Activated CD8-positive, alpha-beta memory T cell treated with anti-CD3 and anti-CD28 coated beads, Interleukin-2, amount 50 U/mL, for 4 hours (primary cell): Measurements from ENCODE around the gene GNB1L.
A peak's percentile ranks its signal among the peaks of the same experiment; 100 is the strongest.

Source experiments
- DNase-seq: peaks from one replicate; pipeline ENCODE4 v3.0.0-alpha.2; 2020

GNB1L gene

DNA sequence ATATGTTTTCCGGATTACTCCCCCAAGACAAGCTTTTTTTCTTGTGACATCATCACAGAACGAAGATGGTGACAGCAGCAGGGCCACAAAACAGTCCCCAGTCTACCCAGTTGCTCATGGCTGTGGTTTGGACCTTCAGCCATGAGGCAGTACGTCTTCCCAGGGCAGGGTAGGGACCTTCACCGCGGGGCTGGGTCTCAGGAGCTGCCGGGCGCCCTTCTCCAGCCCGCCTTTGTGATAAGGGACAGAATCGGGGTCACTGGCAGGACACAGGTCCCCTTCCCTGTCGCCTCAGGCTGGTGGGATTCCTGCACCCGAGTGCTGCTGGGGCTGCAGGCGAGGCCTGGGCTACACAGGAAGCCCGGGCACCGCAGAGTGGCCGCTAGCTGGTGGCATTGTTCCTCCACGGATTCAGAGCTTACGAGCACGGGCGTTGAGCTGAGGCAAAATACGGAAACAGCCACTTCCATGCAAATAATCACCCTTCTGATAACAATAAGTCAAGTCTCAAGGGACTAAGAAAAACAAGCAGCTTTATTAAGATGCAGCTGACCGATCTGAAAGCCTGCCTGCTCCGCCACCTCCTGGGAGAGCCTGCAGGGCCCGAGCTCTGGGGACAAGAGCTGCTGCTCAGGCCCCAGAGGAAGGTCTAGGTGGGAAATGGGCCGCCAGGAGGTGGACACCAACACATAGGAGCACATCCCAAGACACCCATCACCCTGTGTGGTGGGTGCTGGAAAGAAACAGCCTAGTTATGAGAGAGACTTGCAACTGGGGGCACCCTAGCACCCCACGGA lies 81.8 kb downstream of the GNB1L start:
- no peak for DNase-seq

DNA sequence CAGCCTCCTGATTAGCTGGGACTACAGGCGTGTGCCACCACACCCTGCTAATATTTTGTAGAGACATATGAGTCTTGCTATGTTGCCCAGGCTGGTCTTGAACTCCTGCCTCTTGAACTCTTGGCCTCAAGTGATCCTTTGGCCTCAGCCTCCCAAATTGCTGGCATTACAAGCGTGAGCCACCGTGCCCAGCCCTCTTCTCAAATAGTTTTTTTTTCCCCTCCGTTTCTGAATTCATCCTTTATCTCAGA lies 82.3 kb downstream of the GNB1L start:
- no peak for DNase-seq

DNA sequence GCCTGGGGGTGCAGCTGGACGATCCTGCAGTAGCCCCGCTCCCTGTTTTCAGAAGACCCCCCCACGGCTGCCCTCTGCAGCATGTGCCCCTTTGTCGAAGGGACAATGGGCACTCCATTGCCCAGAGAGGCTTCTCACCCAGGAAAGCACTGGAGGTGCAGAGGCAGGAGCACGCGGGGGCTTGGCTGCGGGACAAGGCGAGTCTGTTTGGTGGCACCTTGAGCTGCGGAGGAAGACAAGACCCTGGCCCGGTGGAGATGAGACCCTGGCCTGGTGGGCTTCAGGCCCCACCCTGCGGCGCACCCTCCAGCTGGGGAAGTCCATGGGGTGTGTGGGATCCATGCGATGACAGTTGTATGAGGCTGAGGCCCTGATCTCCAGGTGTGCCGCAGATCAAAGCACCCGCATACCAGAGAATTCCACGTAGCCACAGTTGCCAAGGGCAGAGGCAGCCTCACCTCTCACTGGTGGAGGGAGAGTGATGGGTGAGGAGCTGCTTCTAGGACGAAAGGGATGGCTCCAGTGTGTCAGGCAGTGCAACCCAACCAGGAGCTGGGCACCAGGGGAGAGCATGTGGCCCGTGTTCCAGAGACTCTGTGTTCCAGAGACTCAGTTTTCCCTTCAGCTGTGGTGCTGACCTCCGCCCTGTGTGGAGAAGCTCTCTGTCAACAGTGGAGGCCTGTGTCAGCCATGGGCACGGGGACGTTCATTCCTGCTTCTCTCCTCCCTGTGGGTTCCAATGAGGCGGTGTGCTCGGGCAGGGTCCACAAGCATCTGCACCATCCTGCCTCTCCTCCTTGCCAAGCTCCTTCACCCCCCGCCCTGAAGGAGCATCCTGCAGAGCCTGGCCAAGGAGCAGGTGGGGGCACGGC lies 84.1 kb downstream of the GNB1L start:
- DNase-seq = no peak

DNA sequence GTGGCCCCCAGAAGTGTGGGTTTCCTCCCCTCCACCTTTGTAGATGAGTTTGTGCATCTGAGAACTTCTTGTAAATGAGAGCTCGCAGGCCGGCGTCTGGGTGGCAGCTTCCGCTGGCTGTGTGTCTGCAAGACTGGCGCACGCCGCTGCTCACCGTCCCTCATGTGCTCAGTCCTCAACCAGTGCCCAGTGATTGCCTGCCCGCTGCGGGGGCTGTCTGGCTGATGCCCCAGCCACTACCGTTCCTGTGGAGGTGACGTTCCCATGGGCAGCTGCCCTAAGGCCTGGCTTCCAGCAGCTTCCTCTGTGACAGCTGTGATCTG lies 85.3 kb downstream of the GNB1L start:
- no peak for DNase-seq

DNA sequence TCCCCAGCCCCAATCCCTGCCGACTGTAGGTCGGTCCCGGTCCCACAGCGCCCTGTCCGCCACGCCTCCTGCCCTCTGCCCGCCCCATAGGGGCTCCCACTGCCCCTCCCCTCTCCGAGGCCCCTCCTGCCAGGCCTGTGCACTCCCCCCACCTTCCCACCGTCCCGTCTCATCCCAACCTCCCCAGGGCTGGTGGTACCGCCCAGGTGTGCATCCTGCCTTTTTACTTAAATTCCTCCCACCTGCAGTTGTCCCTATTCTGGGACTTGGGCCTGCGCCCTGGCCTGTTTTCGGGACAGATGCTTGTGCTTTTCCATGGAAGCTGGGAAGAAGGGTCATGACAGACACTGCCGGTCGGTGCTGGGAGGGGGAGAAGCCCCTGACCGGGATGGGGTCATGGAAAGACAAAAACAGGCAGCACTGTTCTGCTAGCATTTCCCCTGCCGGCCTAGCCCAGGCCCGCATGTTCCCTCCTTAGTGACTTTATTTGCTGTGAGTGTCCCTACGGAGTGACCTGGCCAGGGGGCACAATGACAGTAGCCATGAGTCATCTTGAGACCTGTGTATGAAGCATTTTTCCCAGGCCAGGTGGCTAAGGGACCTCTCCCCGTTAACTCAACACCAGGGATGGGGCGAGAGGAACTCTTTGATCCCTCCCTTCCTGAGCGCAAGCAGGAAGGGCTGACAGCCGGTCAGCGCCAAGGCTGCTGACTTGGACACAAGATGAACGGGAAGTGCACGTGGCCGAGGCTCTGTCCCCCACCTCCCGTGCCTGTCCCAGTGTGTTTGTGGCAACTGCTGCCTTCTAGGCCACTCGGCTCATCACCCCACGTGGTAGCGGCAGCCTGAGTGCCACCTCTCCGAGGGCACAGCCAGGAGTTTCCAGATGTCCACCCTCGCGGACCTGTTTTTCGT lies 87.0 kb downstream of the GNB1L start:
- DNase-seq = no peak

DNA sequence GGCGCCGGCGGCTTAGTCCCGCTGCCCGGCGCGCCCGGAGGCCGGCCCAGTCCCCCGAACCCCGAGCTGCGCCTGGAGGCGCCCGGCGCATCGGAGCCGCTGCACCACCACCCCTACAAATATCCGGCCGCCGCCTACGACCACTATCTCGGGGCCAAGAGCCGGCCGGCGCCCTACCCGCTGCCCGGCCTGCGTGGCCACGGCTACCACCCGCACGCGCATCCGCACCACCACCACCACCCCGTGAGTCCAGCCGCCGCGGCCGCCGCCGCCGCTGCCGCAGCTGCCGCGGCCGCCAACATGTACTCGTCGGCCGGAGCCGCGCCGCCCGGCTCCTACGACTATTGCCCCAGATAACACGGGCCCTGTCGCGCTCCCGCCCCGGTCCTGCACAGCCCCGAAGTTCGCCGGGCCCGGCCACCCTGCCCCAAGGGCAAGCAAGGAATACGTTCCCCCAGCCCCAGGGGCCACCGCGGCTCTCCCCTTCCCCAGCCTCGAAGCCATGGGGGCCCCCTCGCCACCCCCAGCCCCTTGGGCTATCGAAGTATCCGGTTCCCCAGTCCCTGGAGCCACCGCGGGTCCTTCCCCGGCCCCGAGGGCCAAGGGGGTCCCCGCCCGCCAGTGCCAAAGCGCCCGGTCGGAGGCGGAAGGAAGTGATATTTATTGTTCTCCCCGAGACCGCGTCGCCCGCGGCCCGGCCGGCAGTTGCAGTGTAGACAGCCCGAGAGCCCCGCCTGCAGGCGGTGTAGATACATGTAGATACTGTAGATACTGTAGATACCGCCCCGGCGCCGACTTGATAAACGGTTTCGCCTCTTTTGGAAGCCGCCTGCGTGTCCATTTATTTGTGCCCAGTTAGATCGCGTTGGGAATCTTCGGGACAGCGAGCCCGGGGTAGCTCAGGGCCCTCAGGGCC lies 87.9 kb downstream of the GNB1L start:
- peak; percentile 46 for DNase-seq

DNA sequence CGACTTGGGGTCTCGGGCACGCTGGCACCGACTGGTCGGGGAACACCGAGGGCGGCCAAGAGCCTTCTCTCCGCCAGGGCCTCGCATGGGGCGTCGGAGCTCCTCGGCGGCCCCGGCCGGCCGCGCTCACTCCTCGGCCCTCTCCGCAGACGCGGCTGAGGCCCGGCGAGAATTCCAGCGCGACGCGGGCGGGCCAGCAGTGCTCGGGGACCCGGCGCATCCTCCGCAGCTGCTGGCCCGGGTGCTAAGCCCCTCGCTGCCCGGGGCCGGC lies 88.5 kb downstream of the GNB1L start:
- DNase-seq = no peak

DNA sequence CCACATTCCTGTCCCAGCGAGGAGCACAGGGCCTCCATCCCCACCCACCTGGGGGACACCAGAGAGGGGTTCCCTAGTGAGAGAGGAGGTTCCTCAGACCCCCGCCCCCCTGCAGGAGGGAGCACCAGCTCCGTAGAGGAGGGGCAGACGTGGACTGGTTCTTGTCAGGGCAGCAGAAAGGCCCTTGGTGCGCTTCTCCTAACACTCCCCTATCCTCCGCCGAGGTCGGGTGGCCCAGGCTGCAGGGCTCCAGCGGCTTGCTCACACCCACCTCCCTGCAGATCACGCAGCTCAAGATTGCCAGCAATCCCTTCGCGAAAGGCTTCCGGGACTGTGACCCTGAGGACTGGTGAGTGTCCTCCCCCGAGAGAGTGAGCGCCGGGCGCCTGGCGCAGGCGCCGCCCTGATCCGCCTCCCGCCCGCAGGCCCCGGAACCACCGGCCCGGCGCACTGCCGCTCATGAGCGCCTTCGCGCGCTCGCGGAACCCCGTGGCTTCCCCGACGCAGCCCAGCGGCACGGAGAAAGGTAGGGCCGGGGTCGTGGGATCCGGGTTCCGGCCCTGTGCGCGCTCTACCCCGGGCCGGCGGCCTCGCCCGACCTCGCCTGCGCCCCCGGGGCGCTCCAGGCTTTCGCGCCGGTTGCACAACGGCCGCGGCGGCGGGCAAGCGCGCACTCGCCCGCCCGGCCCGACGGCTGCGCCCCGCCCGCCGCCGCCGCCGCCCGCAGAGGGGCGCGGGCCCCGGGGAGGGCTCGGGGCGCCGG lies 89.0 kb downstream of the GNB1L start:
- no peak for DNase-seq

DNA sequence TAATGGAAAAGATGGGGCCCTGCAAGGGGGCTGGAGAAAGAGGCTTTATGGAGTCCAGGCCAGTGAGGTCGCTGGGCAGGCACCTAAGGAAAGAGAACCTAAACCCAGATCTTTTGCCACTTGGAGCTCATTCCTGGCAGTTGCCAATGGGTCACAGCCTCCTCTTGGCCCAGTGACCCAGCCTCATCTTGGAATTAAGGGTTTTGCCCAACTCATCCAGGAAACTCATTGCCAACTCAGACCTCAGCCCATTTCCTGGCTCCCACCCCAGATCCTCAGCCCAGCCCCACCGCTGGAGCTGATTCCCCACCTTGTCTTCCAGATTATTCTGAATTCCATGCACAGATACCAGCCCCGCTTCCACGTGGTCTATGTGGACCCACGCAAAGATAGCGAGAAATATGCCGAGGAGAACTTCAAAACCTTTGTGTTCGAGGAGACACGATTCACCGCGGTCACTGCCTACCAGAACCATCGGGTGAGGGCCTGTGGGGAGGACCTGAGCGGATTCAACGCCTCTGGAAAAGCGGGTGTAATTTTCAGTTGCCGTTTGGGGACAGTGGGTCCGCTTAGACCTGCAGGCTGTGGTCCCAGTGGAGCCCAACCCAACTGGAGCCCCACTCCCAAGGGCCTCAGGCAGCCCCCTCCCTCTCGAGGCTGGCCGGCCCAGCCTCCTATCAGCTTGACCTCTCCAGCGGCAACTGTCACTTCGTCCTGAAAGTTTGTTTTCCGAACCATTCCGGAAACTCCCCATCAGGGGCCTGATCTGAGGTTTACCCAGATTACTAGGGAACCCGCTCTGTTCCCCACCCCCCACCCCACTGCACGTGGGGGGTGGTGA lies 89.8 kb downstream of the GNB1L start:
- no peak for DNase-seq

DNA sequence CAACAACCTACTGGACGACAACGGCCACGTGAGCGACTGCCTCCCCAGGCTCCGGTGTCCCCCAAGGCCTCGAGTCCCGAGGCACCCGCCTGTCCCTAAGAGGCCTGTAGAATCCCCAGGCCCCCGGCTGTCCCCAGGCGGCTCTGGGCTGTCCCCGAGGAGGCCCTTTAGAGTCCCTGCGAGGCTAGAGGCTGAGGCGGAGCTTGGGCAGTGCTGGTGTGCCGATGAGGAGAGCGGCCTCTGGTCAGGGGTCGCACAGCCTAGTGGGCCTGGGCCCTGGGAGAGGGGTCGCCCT lies 90.4 kb downstream of the GNB1L start:
- no peak for DNase-seq

DNA sequence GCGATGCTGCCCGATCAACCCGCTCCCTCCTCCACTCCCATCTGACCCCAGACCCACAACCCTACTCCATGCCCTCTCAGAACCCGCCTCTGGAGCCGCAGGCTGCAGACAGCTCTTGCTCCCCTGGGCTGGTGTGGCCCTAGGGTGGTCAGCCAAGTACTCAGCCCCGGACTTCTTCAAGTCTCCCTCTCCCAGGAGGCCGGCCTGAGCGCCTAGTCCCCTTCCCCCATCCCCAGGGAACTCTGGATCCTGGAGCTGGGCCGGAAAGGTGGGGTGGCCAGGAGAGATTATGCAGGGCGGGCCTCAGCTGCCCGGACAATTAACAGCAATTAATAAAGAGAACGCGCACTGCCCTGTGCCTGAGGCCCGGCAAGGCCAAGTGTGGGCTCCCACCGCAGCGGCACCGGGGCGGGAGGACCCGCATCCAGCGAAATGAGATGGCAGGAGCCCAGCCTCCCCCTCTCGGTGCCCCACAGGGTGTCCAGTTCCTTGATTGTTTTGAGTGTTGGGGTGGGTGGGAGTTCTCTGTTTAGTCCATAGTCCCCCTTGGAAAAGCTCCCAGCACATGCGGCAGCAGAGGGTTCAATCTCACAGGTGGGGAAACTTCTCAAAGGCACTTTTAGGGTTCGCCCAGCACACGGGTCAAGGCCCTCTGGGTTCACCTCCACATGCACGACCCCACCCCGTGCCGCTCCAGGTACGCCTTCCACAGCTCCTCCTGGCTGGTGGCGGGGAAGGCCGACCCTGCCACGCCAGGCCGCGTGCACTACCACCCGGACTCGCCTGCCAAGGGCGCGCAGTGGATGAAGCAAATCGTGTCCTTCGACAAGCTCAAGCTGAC lies 91.0 kb downstream of the GNB1L start:
- no peak for DNase-seq

DNA sequence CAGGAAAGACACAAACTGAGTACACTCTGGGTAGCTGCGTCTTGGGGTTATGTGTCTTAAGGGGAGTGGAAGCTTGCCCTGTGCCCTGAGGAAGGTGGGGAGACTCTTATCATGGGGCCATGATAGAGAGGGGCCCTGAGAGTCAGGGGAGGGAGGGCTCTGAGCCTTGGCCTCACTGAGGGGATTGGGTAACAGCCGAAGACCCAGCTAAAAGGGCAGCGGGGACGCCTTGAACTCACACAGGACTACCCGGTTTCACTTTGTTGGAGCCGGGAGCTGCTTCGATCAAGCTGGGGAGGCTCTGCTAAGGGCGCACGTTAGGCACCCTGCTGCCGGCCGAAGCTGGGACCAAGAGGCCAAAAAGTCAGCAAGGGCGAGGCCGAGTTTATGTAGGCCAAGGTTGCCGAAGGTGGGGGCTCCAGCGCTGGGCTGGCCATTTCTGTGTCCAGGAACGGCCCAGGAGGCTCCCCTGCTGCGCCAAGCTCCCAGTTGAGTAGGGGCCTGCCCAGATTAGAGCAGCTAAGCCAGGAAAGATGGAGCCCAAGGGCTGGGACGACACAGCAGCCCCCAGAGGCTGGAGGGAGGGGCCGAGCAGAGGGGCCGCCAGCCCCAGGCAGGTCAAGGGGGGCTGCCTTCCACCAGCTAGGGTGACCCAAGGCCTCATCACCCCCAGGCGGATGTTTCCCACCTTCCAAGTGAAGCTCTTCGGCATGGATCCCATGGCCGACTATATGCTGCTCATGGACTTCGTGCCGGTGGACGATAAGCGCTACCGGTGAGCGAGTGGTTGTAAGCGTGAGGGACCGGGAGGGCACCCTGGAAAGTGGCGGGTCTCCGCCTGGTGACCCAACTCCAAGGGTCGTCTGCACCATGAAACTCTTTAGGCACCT lies 91.9 kb downstream of the GNB1L start:
- no peak for DNase-seq

DNA sequence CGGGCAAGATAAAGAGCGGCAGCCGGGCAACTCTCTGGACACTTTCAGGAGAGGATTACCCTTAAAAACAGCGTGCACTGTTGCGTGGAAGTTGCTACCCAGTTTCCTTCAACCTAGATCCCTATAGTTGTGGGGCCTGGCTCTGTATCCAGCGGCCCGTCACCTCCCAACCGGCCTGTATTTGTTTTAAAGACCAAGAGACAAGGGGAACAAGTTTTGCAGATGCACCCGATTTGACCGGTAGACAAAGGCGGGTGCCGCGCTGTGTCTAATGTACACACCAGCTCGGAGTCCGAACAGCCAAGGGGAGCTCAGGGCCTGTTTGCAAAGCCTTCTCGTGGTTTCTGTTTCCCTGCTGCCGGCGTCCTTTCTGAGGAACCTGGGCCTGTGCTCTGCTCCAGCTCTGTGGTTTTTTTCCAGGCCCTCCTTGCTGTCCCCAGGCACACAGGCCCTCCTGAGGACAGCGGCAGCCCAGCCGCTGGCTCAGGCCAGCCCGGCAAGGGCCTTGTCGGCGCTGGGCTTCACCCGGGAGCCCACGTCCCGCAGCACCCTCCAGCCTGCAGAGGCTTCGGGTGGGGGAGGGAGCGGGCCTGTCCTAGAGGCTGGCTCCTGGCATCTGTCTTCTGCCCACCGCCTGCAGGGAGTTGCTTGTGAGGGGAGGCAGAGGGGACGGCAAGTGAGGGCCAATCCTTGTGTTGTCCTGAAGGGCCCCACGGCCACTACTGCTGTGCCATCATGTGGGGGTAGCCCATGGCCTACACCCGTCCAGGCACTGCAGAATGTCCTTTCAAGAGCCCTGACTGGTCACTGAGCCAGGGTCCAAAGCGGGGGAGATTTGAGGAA lies 92.7 kb downstream of the GNB1L start:
- no peak for DNase-seq

DNA sequence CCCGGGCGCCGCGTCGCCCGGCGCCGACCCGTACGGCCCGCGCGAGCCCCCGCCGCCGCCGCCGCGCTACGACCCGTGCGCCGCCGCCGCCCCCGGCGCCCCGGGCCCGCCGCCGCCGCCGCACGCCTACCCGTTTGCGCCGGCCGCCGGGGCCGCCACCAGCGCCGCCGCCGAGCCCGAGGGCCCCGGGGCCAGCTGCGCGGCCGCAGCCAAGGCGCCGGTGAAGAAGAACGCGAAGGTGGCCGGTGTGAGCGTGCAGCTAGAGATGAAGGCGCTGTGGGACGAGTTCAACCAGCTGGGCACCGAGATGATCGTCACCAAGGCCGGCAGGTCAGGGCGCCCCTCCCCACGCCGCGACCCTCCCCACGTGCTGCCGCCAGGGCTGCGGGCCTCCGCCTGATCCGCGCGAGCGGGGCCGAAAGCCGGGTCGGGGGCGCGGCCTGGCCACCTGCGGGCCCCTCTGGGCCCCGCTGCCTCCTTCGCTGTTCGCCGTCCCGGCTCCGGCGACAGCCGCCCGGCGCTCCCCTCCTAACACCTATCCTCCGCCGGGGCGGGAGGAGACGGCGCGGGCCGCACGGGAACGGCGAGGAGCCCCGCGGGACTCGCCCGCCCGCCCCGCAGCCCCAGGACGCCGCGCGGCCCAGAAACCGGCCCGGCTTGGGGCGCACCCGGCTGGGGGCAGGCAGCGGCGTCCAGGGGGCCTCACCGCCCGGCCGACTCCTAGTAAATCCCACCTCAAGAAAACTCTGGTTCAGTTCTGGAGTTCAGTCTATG lies 93.5 kb downstream of the GNB1L start:
- DNase-seq = no peak

DNA sequence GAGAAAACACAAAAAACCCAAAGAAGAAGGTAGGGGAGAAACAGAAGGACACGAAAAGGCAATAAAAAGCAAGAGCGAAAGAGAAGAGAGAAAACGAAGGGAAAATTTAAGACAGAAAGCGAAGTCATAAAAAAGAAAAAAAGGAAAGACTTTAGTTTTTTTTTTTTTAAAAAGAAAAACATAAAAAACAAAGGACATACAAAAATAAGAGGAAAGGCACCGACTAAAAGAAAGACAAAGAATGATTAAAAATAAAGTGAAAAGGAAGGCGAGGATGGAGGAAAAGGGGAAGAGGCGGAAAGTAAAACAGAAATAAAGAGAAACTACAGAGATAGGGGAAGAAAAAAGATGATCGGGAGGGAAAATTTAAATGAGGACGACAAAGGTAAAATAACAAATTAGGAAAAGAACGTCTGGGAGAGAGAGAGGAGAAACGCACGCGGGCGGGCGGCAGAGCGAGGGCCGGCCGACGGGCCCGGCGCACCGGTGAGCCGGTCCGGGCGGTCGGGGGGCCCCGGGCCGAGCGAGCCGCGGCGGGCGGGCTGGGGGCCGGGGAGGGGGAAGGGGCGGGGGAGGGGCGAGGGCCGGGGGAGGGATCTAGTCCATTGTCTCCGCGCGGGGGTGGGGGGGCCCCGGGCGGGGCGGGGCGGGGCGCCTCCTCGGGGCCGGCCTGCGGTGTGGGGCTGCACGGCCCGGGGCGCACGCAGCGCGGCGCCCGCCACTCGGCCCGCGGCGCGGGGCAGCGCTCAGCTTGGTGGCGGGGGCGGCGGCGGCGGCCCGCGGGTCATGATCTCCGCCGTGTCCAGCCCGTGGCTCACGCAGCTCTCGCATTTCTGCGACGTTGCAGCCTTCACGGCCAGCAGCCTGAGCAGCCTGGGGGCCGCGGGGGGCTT lies 94.4 kb downstream of the GNB1L start, which contains the start of gene TBX1:
Gene TBX1 (plus strand): TSS at position 721 of the 893 bp plus-strand sequence. CDS start 66 bp downstream, at position 787.
- DNase-seq = no peak

DNA sequence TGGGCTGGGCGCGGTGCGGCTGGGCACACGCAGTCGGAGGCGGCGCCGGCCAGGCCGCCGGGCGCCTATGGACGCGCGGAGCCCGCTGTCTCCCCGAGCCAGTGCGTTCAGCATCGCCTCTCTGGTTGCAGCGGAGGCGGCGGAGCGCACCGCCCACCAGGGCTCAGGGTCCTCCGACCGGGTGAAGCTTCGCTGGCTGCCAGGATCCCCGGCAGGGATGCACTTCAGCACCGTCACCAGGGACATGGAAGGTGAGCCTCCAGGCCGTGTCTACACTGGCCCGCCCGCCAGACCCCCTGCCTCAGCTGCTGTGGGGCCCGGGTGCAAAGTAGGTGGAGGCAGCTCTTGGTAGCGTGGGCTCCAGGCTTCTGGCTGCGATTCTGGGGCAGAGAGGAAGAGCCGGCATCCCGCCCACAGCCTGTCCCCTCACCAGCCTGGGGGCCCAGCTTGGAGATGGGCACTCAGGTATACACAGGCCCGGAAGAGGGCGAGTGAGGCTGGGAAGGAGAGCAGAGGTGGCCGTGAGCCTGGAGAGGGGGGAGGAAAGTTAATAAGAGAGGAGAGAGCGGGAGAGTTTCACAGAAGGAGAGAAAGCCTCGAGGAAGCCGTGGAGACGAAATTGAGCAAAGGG lies 95.1 kb downstream of the GNB1L start:
- DNase-seq = no peak
